GM12878 (cell line): ENCODE results near the gene TTC22. TPM values are rescaled to one million over a fixed set of nuclear protein-coding genes. Genes with fewer than 3 reads are reported as not detected.

Source experiments
- ATAC-seq: fragments of 200-7000 bp; cut with Tn5 transposase; 3 replicates; pipeline ENCODE4 v1.9.1; 2020; ENCODE audit warnings: mild to moderate bottlenecking, moderate library complexity
- BruUV-seq: library from RNA; stranded (reverse); fragments of 400-500 nt; replicated peaks from 2 replicates; lab custom pipeline; 2021; lab: Mats Ljungman, UMichigan
- CTCF ChIA-PET: fragments of 300-600 bp; sonication (Branson Sonifier 250); formaldehyde crosslinking; extraction: SDS; loops from one replicate; lab custom pipeline; 2021; ENCODE audit warnings: inconsistent platforms; lab: Yijun Ruan, JAX
- POLR2A ChIA-PET: fragments of 350-600 bp; formaldehyde crosslinking; extraction: SDS; loops from one replicate; lab custom pipeline; 2021; ENCODE audit warnings: inconsistent platforms; lab: Charles Lee
- RAD21 ChIA-PET: fragments of 300-600 bp; sonication (Branson Sonifier 250); formaldehyde crosslinking; loops from one replicate; lab custom pipeline; 2023; ENCODE audit warnings: antibody characterized with exemption; ENCODE audit not compliant: unreplicated experiment; lab: Charles Lee
- SMC1A ChIA-PET: fragments of 300-600 bp; sonication (Branson Sonifier 250); formaldehyde crosslinking; loops from one replicate; lab custom pipeline; 2023; ENCODE audit not compliant: unreplicated experiment, uncharacterized antibody; lab: Charles Lee
- DNase-seq: peaks from one replicate; pipeline ENCODE4 v3.0.0-alpha.2; 2011; ENCODE audit warnings: low read depth, low spot score
- FAIRE-seq: peaks from 3 replicates; lab custom pipeline; 2011; peaks lifted over from hg19 to GRCh38; lab: Jason Lieb, UNC
- H2AFZ ChIP-seq: 2 replicates; pipeline ENCODE4 v1.6.0; 2011; ENCODE audit warnings: low read depth, low read length, control low read depth; ENCODE audit not compliant: control insufficient read depth
- H3K27ac ChIP-seq: 2 replicates; pipeline ENCODE4 v1.5.1; 2011; ENCODE audit warnings: control low read depth; ENCODE audit not compliant: control insufficient read depth, insufficient read depth
- H3K27me3 ChIP-seq, 2 experiments: replicated peaks in 1 of 2; 2 replicates each; pipeline versions ENCODE4 v1.6.0 to v1.6.1; 2011; ENCODE audit warnings: low read length in 1 of 2; ENCODE audit not compliant: control insufficient read depth in 2 of 2, insufficient read depth in 2 of 2
- H3K36me3 ChIP-seq, 2 experiments: 2 replicates each; pipeline ENCODE4 v1.5.1; 2011; ENCODE audit warnings: low read length in 1 of 2; ENCODE audit not compliant: control insufficient read depth in 2 of 2, insufficient read depth in 2 of 2
- H3K4me1 ChIP-seq: 2 replicates; pipeline ENCODE4 v1.6.1; 2011; ENCODE audit warnings: mild to moderate bottlenecking, low read length, moderate library complexity, mixed read lengths; ENCODE audit not compliant: control insufficient read depth, insufficient read depth
- H3K4me2 ChIP-seq: 2 replicates; pipeline ENCODE4 v1.6.0; 2011; ENCODE audit warnings: control low read depth; ENCODE audit not compliant: control insufficient read depth, insufficient read depth
- H3K4me3 ChIP-seq: fragments of 200-600 bp; sonication (generic); 2 replicates; pipeline ENCODE4 v1.5.1; 2016
- H3K79me2 ChIP-seq: 2 replicates; pipeline ENCODE4 v1.6.0; 2011; ENCODE audit warnings: low read length; ENCODE audit not compliant: control insufficient read depth, insufficient read depth
- H3K9ac ChIP-seq: 2 replicates; pipeline ENCODE4 v1.8.0; 2011; ENCODE audit warnings: low read length, control low read depth, mixed read lengths; ENCODE audit not compliant: control insufficient read depth, insufficient read depth
- H3K9me3 ChIP-seq: replicated peaks from 3 replicates; pipeline ENCODE4 v1.5.1; 2011; ENCODE audit warnings: mild to moderate bottlenecking, low read length; ENCODE audit not compliant: control insufficient read depth, insufficient read depth
- H4K20me1 ChIP-seq: 2 replicates; pipeline ENCODE4 v1.6.0; 2011; ENCODE audit not compliant: control insufficient read depth, insufficient read depth
- ATF7 ChIP-seq: fragments of 450-650 bp; IDR thresholded peaks from 2 replicates; pipeline ENCODE4 v1.6.1; 2016; ENCODE audit warnings: low read depth, mild to moderate bottlenecking
- BRCA1 ChIP-seq: IDR thresholded peaks from 2 replicates; pipeline ENCODE4 v1.6.1; 2011; ENCODE audit warnings: low read depth, low read length, improper control_type of control experiment
- CHD1 ChIP-seq: IDR thresholded peaks from 2 replicates; pipeline ENCODE4 v1.6.1; 2012; ENCODE audit warnings: low read depth, low read length, improper control_type of control experiment
- EED ChIP-seq: sonication (generic); IDR thresholded peaks from 2 replicates; pipeline ENCODE4 v1.6.1; 2016; ENCODE audit warnings: antibody characterized with exemption, low read depth
- HDAC2 ChIP-seq: fragments of 200-600 bp; sonication (generic); IDR thresholded peaks from 2 replicates; pipeline ENCODE4 v1.6.1; 2017
- IKZF2 ChIP-seq, 2 experiments: fragments of 450-650 bp; IDR thresholded peaks; 2 replicates each; pipeline ENCODE4 v1.6.1; 2017; ENCODE audit warnings: mild to moderate bottlenecking in 2 of 2, moderate library complexity in 2 of 2
- MXI1 ChIP-seq: fragments of 150-350 bp; IDR thresholded peaks from 2 replicates; pipeline ENCODE4 v1.6.1; 2011; ENCODE audit warnings: low read depth, mild to moderate bottlenecking, inconsistent platforms, low read length, improper control_type of control experiment
- NBN ChIP-seq: fragments of 450-650 bp; IDR thresholded peaks from 2 replicates; pipeline ENCODE4 v1.6.1; 2016
- NR2C2 ChIP-seq: IDR thresholded peaks from 2 replicates; pipeline ENCODE4 v1.6.1; 2011; ENCODE audit warnings: borderline replicate concordance, low read depth; ENCODE audit not compliant: control insufficient read depth, insufficient read length
- POU2F2 ChIP-seq: IDR thresholded peaks from 3 replicates; pipeline ENCODE4 v1.6.1; 2011; ENCODE audit warnings: low read depth, mild to moderate bottlenecking, low read length, borderline replicate concordance
- SP1 ChIP-seq: IDR thresholded peaks from one replicate; pipeline ENCODE4 v1.6.1; 2011; ENCODE audit warnings: low read depth, low read length
- ZNF384 ChIP-seq: IDR thresholded peaks from 2 replicates; pipeline ENCODE4 v1.6.1; 2012; ENCODE audit warnings: low read depth, mild to moderate bottlenecking, low read length, improper control_type of control experiment, borderline replicate concordance
- WGBS: methylation state at CpG from one replicate; pipeline ENCODE4 v1.1.6; 2016; ENCODE audit warnings: low lambda C conversion rate; ENCODE audit not compliant: insufficient replicate concordance, insufficient coverage; ENCODE audit errors: missing lambda C conversion rate; 5-methylcytosine and 5-hydroxymethylcytosine counted together
- in situ Hi-C: fragments of 300-500 bp; cut with MboI; formaldehyde crosslinking; loops from 9 replicates; pipeline ENCODE4 v1.14.3; 2018; ENCODE audit warnings: mixed read lengths
- intact Hi-C: fragments of 100-400 bp; cut with micrococcal nuclease; formaldehyde crosslinking; loops from one replicate; pipeline ENCODE4 v1.14.2; 2022; ENCODE audit not compliant: unreplicated experiment
- polyA plus RNA-seq, 11 experiments: library from polyadenylated mRNA; depleted of rRNA in 4 of 11; unstranded in 6 of 11; stranded (reverse) in 5 of 11; fragments of >200 nt; fragmentation: Nextera tagmentation in 4 of 11; fragmentation: Illumina TruSeq in 1 of 11; extraction: Ambion mirVana in 4 of 11; extraction: Trizol in 1 of 11; gene quantifications; 1 replicate in 1 of 11; 2 replicates in 10 of 11; pipeline versions ENCODE4 v1.2.1 to v1.2.3, GENCODE V29; 2011 to 2016; ENCODE audit warnings: inconsistent platforms in 2 of 11, missing spikeins in 2 of 11, low read depth in 1 of 11
- total RNA-seq, 4 experiments: library from RNA; depleted of rRNA in 3 of 4; stranded (reverse); fragments of >200 nt in 3 of 4; fragmentation: Illumina TruSeq in 1 of 4; extraction: Trizol in 1 of 4; gene quantifications; 2 replicates each; pipeline versions ENCODE4 v1.2.1 to v1.2.3, GENCODE V29; 2013 to 2021
- TF ChIP-seq, protein P1 (sequence below): fragments of 450-650 bp; IDR thresholded peaks from 2 replicates; pipeline ENCODE4 v1.6.1; 2017; ENCODE audit warnings: mild to moderate bottlenecking, low read depth, inconsistent platforms; ENCODE audit not compliant: poor library complexity, severe bottlenecking
- TF ChIP-seq, protein P2 (sequence below): fragments of 150-350 bp; IDR thresholded peaks from 2 replicates; pipeline ENCODE4 v1.6.1; 2014; ENCODE audit warnings: mild to moderate bottlenecking, low read depth, low read length
- TF ChIP-seq, protein P3 (sequence below): IDR thresholded peaks from 2 replicates; pipeline ENCODE4 v1.6.1; 2011; ENCODE audit warnings: low read depth, mild to moderate bottlenecking, low read length, moderate library complexity, borderline replicate concordance; ENCODE audit errors: extremely low read depth
- TF ChIP-seq, protein P4 (sequence below): IDR thresholded peaks from 2 replicates; pipeline ENCODE4 v1.6.1; 2012; ENCODE audit warnings: low read length, inconsistent platforms

TTC22 gene
- total and polyA plus RNA-seq, 10 of the 15 experiments (the other 5 are each of a cell fraction or from before 2014, with no cell fraction given) = 0.64 to 5.1 (median 1.9) TPM

DNA sequence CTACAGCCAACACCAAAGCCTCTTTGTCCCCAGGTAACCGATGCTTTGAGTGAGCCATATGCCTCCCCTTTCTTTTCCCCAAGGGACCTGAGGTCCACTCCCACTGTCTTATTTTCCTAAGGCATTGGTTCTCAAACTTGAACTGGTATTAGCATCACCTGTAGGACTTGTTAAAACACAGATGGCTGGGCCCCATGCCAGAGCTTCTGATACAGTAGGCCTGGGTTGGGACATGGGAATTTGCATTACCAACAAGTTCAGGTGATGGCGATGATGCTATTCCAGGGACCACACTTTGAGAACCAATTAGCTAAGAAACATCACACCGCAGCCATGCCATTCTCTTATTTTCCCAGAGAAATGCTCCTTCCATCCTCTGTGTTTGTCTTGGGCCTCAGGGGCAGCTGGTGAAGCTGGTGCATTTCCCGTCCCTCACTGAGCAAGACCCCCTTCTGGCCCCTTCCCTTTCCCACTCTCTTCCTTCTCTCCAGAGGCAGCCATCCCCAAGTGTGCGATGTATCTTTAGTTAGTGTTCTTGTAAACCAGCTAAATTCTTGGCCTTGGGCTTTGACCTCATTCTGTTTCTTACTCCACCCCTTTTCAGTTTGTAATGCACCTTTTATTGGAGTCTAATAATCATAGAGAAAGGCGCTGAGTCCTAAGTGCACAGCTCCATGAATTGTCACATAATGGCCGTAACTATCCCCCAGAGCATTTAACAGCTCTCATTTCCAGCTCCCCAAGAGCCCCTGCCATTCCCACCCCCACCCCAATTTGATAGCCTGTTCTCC, 14.2 kb upstream of the TTC22 start:
- 63% methylated on average over 7 of the region's 7 CpGs for WGBS
- no peak overlapping the region for H3K9ac ChIP-seq
- no peaks in the 10 kb centered on the region for H3K79me2 ChIP-seq
- ChIA-PET RAD21 (no interaction called here), POLR2A (no interaction called here), SMC1A (interaction anchor here (1.1 to 1.5 kb wide), 3 partner anchors 11 to 16 kb away, joined by 3 to 4 read pairs (median 3); partner anchors contain the start of gene TTC22), CTCF (interaction anchor here (1.0 to 7.6 kb wide), 2 partner anchors 14 to 150 kb away, joined by 3 to 44 read pairs; partner anchors contain the start of gene TTC22)
- intact Hi-C loops = no loop called here
- no peaks in the 10 kb centered on the region for H3K36me3 ChIP-seq
- no peak overlapping the region for H3K4me3 ChIP-seq
- FAIRE-seq (no peak), DNase-seq (no peak), ATAC-seq (no peak)
- BruUV-seq = no TSS peak
- H3K27me3 ChIP-seq = no peaks in the 10 kb centered on the region
- H3K4me1 ChIP-seq = peaks cover 13% of the 10 kb centered on the region
- H4K20me1 ChIP-seq = no peaks in the 10 kb centered on the region
- no peaks in the 10 kb centered on the region for H3K9me3 ChIP-seq
- no peak overlapping the region for H3K4me2 ChIP-seq
- H2AFZ ChIP-seq = no peak overlapping the region
- H3K27ac ChIP-seq = no peak overlapping the region
- in situ Hi-C loops = no loop called here
- TF ChIP-seq IKZF2 (IDR thresholded peaks at IDR 0.05) (no peak), POU2F2 (no peak), NBN (no peak), HDAC2 (no peak), MXI1 (no peak), ATF7 (no peak), NR2C2 (no peak), EED (no peak), ZNF384 (no peak), SP1 (no peak), BRCA1 (no peak), CHD1 (no peak)
- TF ChIP-seq, protein P1, sequence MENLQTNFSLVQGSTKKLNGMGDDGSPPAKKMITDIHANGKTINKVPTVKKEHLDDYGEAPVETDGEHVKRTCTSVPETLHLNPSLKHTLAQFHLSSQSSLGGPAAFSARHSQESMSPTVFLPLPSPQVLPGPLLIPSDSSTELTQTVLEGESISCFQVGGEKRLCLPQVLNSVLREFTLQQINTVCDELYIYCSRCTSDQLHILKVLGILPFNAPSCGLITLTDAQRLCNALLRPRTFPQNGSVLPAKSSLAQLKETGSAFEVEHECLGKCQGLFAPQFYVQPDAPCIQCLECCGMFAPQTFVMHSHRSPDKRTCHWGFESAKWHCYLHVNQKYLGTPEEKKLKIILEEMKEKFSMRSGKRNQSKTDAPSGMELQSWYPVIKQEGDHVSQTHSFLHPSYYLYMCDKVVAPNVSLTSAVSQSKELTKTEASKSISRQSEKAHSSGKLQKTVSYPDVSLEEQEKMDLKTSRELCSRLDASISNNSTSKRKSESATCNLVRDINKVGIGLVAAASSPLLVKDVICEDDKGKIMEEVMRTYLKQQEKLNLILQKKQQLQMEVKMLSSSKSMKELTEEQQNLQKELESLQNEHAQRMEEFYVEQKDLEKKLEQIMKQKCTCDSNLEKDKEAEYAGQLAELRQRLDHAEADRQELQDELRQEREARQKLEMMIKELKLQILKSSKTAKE = no peak
- TF ChIP-seq, protein P2, sequence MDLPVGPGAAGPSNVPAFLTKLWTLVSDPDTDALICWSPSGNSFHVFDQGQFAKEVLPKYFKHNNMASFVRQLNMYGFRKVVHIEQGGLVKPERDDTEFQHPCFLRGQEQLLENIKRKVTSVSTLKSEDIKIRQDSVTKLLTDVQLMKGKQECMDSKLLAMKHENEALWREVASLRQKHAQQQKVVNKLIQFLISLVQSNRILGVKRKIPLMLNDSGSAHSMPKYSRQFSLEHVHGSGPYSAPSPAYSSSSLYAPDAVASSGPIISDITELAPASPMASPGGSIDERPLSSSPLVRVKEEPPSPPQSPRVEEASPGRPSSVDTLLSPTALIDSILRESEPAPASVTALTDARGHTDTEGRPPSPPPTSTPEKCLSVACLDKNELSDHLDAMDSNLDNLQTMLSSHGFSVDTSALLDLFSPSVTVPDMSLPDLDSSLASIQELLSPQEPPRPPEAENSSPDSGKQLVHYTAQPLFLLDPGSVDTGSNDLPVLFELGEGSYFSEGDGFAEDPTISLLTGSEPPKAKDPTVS = no peak
- TF ChIP-seq, protein P3, sequence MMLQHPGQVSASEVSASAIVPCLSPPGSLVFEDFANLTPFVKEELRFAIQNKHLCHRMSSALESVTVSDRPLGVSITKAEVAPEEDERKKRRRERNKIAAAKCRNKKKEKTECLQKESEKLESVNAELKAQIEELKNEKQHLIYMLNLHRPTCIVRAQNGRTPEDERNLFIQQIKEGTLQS = no peak
- TF ChIP-seq, protein P4, sequence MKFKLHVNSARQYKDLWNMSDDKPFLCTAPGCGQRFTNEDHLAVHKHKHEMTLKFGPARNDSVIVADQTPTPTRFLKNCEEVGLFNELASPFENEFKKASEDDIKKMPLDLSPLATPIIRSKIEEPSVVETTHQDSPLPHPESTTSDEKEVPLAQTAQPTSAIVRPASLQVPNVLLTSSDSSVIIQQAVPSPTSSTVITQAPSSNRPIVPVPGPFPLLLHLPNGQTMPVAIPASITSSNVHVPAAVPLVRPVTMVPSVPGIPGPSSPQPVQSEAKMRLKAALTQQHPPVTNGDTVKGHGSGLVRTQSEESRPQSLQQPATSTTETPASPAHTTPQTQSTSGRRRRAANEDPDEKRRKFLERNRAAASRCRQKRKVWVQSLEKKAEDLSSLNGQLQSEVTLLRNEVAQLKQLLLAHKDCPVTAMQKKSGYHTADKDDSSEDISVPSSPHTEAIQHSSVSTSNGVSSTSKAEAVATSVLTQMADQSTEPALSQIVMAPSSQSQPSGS = no peak
